Peyer's patch (tissue), 4 donors: ENCODE results near the gene PLP2. TPM values are rescaled to one million over a fixed set of nuclear protein-coding genes. Genes with fewer than 3 reads are reported as not detected.
A peak's percentile ranks its signal among the peaks of the same experiment; 100 is the strongest.
"Not testable (repeated sequence)": the region's sequence is repeated elsewhere in the genome, so short reads cannot be mapped to it uniquely, and the experiment has no call there.

ENCODE experiments used
- DNase-seq, 3 donors: peaks; one replicate each; pipeline ENCODE4 v3.0.0-alpha.2; 2017 to 2019
- H3K27ac ChIP-seq, 4 donors: fragments of 200-600 bp; sonication (generic); one replicate each; pipeline ENCODE4 v1.5.1; 2016 to 2019
- H3K27me3 ChIP-seq, 2 donors: fragments of 200-600 bp; sonication (generic); one replicate each; pipeline ENCODE4 v1.5.1; 2019
- H3K36me3 ChIP-seq, 3 donors: fragments of 200-600 bp; sonication (generic); one replicate each; pipeline ENCODE4 v1.5.1; 2016 to 2019
- H3K4me1 ChIP-seq, 4 donors: fragments of 200-600 bp; sonication (generic); one replicate each; pipeline ENCODE4 v1.5.1; 2016 to 2019
- H3K4me3 ChIP-seq, 4 donors: fragments of 200-600 bp; sonication (generic); 1 replicate in 3 of 4; 2 replicates in 1 of 4; pipeline ENCODE4 v1.5.1; 2016 to 2019; ENCODE audit warnings: mild to moderate bottlenecking in 1 of 4
- H3K9me3 ChIP-seq, 4 donors: fragments of 200-600 bp; sonication (generic); one replicate each; pipeline ENCODE4 v1.5.1; 2016 to 2019; ENCODE audit warnings: mild to moderate bottlenecking in 1 of 4
- CTCF ChIP-seq, 6 experiments: fragments of 450-650 bp in 4 of 6; fragments of 200-600 bp in 2 of 6; sonication (generic) in 1 of 6; IDR thresholded peaks; one replicate each; pipeline ENCODE4 v1.5.1; 2017 to 2019; ENCODE audit warnings: antibody characterized with exemption in 6 of 6, mild to moderate bottlenecking in 3 of 6, moderate library complexity in 1 of 6
- POLR2A ChIP-seq, 2 donors: fragments of 450-650 bp; IDR thresholded peaks; one replicate each; pipeline ENCODE4 v1.5.1; 2017; ENCODE audit warnings: antibody characterized with exemption in 2 of 2, mild to moderate bottlenecking in 2 of 2, moderate library complexity in 2 of 2
- total RNA-seq, 4 donors: library from RNA; depleted of rRNA; stranded (reverse); fragments of >200 nt; gene quantifications; one replicate each; pipeline ENCODE4 v1.1.0, GENCODE V29; 2016

The PLP2 gene
- total RNA-seq, 4 donors from 2014 or later, result 16.1 to 36.6 (median 30.8) TPM

DNA sequence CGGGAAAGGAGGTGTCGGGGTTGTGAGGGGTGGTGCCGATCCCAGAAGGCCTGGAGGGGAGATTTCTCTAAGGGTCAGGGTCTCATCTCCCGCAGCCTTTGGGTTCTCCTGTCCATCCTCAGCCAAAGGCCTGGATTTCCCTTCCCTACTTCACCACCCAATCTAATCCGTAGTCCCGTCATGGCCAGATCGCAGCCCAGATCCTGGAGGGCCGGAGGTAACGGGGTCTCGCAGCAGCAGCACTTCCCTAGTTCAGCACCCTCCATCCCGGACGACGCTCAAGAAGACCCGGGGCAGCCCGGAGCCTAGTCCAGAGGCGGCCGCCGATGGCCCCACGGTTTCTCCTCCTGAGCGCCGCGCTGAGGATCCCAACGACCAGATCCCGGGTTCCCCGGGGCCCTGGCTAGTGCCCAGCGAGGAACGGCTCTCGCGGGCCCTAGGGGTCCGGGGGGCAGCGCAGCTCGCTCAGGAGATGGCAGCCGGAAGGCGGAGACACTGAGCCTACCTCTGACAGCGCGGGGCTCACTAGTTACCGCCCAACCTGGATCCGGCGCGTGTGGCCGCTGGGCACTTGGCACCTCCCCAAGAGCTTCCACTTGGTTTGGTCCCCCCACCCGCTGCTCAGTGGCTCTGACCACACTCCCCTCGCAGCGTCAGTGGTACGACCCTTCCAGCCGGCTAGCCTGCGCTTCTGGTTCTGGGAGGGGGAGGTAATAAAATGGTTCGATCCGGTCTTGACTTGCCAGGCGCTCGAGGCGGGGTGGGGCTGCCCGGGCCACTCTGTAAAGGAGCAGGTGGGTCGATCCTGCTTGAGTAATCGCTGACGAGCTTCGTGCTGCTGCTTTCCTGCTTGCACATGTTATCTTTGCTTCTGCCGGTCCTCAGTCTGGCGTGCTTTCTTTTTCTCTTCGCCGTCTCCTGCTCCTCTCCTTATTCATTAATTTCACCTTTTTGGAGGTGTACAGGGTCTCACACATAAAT lies 5.5 kb upstream of the PLP2 start:
- DNase-seq, result peak; percentile 73 to 91 (median 88)
- Histone ChIP-seq H3K4me3 (peak overlapping the region; percentile 27 to 53 (median 44)), H3K36me3 (no peaks in the 10 kb centered on the region), H3K9me3 (no peaks in the 10 kb centered on the region), H3K27me3 (no peaks in the 10 kb centered on the region), H3K4me1 (peaks cover 0 to 14% (median 0%) of the 10 kb centered on the region in 4 donors), H3K27ac (peak overlapping the region; percentile 86 to 98 (median 90))
- TF ChIP-seq CTCF (IDR thresholded peaks at IDR 0.05), result peak in 4 of 6 experiments; percentile 28 to 51 (median 38)
- TF ChIP-seq POLR2A (IDR thresholded peaks at IDR 0.05), result peak; percentile 11 to 52

- peak; percentile 59 to 77 (median 74) for DNase-seq
- TF ChIP-seq CTCF (IDR thresholded peaks at IDR 0.05) (no peak), POLR2A (IDR thresholded peaks at IDR 0.05) (peak; percentile 35)
- H3K4me1 ChIP-seq, result peaks cover 0 to 14% (median 0%) of the 10 kb centered on the region in 4 donors
- H3K27me3 ChIP-seq, result no peaks in the 10 kb centered on the region
- peak overlapping the region; percentile 86 to 98 (median 90) for H3K27ac ChIP-seq
- H3K36me3 ChIP-seq, result no peaks in the 10 kb centered on the region
- peak overlapping the region; percentile 27 to 53 (median 44) for H3K4me3 ChIP-seq
- H3K9me3 ChIP-seq, result no peaks in the 10 kb centered on the region
These were observed 4.6 kb upstream of the PLP2 start for GRCh38 chrX:49166914-49167739.

- no peaks in the 10 kb centered on the region for H3K27me3 ChIP-seq
- TF ChIP-seq CTCF (IDR thresholded peaks at IDR 0.05), result no peak
- TF ChIP-seq POLR2A (IDR thresholded peaks at IDR 0.05), result no peak
- peaks cover 0 to 14% (median 0%) of the 10 kb centered on the region in 4 donors for H3K4me1 ChIP-seq
- peak overlapping the region; percentile 86 to 98 (median 90) for H3K27ac ChIP-seq
- H3K4me3 ChIP-seq, result peak overlapping the region; percentile 27 to 53 (median 44)
- H3K9me3 ChIP-seq, result no peaks in the 10 kb centered on the region
- H3K36me3 ChIP-seq, result no peaks in the 10 kb centered on the region
- no peak for DNase-seq
These were observed 4.0 kb upstream of the PLP2 start for GRCh38 chrX:49167740-49168108.

DNA sequence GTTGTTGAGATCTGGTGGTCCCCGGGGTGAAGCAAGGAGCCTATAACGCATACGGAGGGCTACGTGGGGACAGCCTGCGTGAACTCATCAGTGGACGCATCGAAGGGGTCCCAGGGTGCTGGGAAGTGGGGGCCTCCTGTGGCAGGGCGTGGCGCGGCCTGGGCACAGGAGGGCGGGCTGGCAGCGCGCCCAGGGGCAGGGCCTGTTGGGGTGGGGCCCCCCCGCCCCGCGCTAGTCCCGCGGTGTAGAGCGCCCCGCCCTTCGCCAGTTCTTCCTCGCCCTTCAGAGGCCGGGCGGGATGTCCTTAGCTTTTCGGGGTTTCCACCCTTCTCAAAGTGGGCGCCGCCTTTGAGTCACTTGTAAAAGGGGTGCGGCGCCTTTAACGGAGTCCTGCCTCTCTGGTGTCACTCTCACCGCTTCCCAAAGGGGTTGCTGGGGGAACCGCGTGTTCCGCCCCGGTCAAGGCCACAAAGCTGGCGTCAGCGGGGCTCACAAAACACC lies 632 bp downstream of the PLP2 start:
- H3K36me3 ChIP-seq, result peaks cover 0 to 6% (median 0%) of the 10 kb centered on the region in 3 donors
- H3K4me3 ChIP-seq, result peak overlapping the region; percentile 54 to 71 (median 58)
- no peaks in the 10 kb centered on the region for H3K4me1 ChIP-seq
- no peak for TF ChIP-seq CTCF (IDR thresholded peaks at IDR 0.05)
- TF ChIP-seq POLR2A (IDR thresholded peaks at IDR 0.05), result peak in 1 of 2 donors; percentile 17
- H3K9me3 ChIP-seq, result no peaks in the 10 kb centered on the region
- H3K27ac ChIP-seq, result peak overlapping the region; percentile 84 to 92 (median 86)
- DNase-seq, result peak; percentile 79 to 90 (median 84)
- no peaks in the 10 kb centered on the region for H3K27me3 ChIP-seq

GRCh38 chrX:49173544-49173943 lies 1.8 kb downstream of the PLP2 start:
- not testable (repeated sequence) for DNase-seq, H3K4me1 ChIP-seq, H3K36me3 ChIP-seq, H3K4me3 ChIP-seq, H3K27ac ChIP-seq, H3K9me3 ChIP-seq, H3K27me3 ChIP-seq
